Glomerular visceral epithelial cell (primary cell): Measurements from ENCODE around the gene DISP3.
A peak's percentile ranks its signal among the peaks of the same experiment; 100 is the strongest.

Experiments used
- DNase-seq: peaks from one replicate; pipeline ENCODE4 v3.0.0-alpha.2; 2016; ENCODE audit errors: extremely low spot score

DISP3 gene

GRCh38 chr1:11543392-11543791 lies 64.4 kb downstream of the DISP3 start:
- no peak for DNase-seq

GRCh38 chr1:11543796-11544195 lies 64.8 kb downstream of the DISP3 start:
- DNase-seq = no peak

GRCh38 chr1:11546456-11546855 lies 67.5 kb downstream of the DISP3 start:
- DNase-seq = no peak

GRCh38 chr1:11550664-11551283 lies 71.8 kb downstream of the DISP3 start:
- peak; percentile 52 for DNase-seq

GRCh38 chr1:11558276-11558675 lies 79.3 kb downstream of the DISP3 start:
- DNase-seq = no peak

- DNase-seq = no peak
Measured at GRCh38 chr1:11558871-11559590, 80.1 kb downstream of the DISP3 start.

GRCh38 chr1:11559591-11559970 lies 80.6 kb downstream of the DISP3 start:
- DNase-seq = no peak

- no peak for DNase-seq
Measured at GRCh38 chr1:11560061-11560460, 81.1 kb downstream of the DISP3 start.

- no peak for DNase-seq
Measured at GRCh38 chr1:11561740-11562139, 82.8 kb downstream of the DISP3 start.

GRCh38 chr1:11562664-11563063 lies 83.7 kb downstream of the DISP3 start:
- DNase-seq = no peak

GRCh38 chr1:11563560-11564069 lies 84.7 kb downstream of the DISP3 start:
- no peak for DNase-seq

GRCh38 chr1:11564237-11564636 lies 85.3 kb downstream of the DISP3 start:
- DNase-seq = no peak

GRCh38 chr1:11566042-11566850 lies 87.3 kb downstream of the DISP3 start:
- DNase-seq = no peak

GRCh38 chr1:11567244-11568065 lies 88.5 kb downstream of the DISP3 start:
- no peak for DNase-seq

- peak; percentile 39 for DNase-seq
Measured at GRCh38 chr1:11568687-11569086, 89.7 kb downstream of the DISP3 start.

GRCh38 chr1:11569551-11569950 lies 90.6 kb downstream of the DISP3 start:
- no peak for DNase-seq

GRCh38 chr1:11569954-11570353 lies 91.0 kb downstream of the DISP3 start:
- DNase-seq = no peak

- no peak for DNase-seq
Measured at GRCh38 chr1:11570821-11571380, 91.9 kb downstream of the DISP3 start.

- no peak for DNase-seq
Measured at GRCh38 chr1:11571906-11572616, 93.1 kb downstream of the DISP3 start.

- no peak for DNase-seq
Measured at GRCh38 chr1:11573116-11573692, 94.2 kb downstream of the DISP3 start.
